HCT116 (cell line): Measurements from ENCODE around the gene MDFIC2. TPM values are rescaled to one million over a fixed set of nuclear protein-coding genes. Genes with fewer than 3 reads are reported as not detected.

Experiments
- ATAC-seq: fragments of 200-7000 bp; cut with Tn5 transposase; 2 replicates; pipeline ENCODE4 v1.9.1; 2020; ENCODE audit warnings: mild to moderate bottlenecking, moderate library complexity
- BruUV-seq: library from RNA; stranded (reverse); fragments of 400-500 nt; replicated peaks from 2 replicates; lab custom pipeline; 2021; lab: Mats Ljungman, UMichigan
- CTCF ChIA-PET: fragments of 300-600 bp; sonication (Branson Sonifier 250); formaldehyde crosslinking; loops from one replicate; lab custom pipeline; 2021; ENCODE audit warnings: antibody characterized with exemption; lab: Charles Lee
- POLR2A ChIA-PET: fragments of 300-600, 350-600 bp; sonication (Branson Sonifier 250); formaldehyde crosslinking; loops from one replicate; lab custom pipeline; 2021; ENCODE audit warnings: antibody characterized with exemption; lab: Charles Lee
- RAD21 ChIA-PET, 2 experiments: fragments of 300-600 bp; sonication (Branson Sonifier 250); formaldehyde crosslinking; loops; one replicate each; lab custom pipeline; 2023; ENCODE audit warnings: low total read pairs in 2 of 2; ENCODE audit not compliant: uncharacterized antibody in 2 of 2, unreplicated experiment in 2 of 2, low non-redundant PET in 1 of 2; lab: Charles Lee
- DNase-seq: peaks from one replicate; pipeline ENCODE4 v3.0.0-alpha.2; 2010; ENCODE audit warnings: low read depth, low spot score
- H2AFZ ChIP-seq: fragments of 200-600 bp; shearing (Covaris generic), sonication (generic); 2 replicates; pipeline ENCODE4 v1.6.1; 2017; ENCODE audit warnings: low read depth, mixed run types, mixed read lengths, antibody characterized with exemption, low read length; ENCODE audit not compliant: poor library complexity, severe bottlenecking
- H3K27ac ChIP-seq: 2 replicates; pipeline ENCODE4 v1.5.1; 2012; ENCODE audit warnings: low read depth, low read length
- H3K27me3 ChIP-seq: fragments of 200-600 bp; sonication (generic); 2 replicates; pipeline ENCODE4 v1.6.1; 2016; ENCODE audit warnings: mixed run types, low read length, mixed read lengths; ENCODE audit not compliant: insufficient read depth
- H3K36me3 ChIP-seq, 2 experiments: fragments of 200-500 bp in 1 of 2; fragments of 200-600 bp in 1 of 2; sonication (Bioruptor generic) in 1 of 2; sonication (generic) in 1 of 2; 2 replicates each; pipeline versions ENCODE4 v1.5.1 to v1.6.1; 2014 to 2016; ENCODE audit warnings: low read length in 2 of 2, inconsistent platforms in 1 of 2, mixed read lengths in 1 of 2, mixed run types in 1 of 2; ENCODE audit not compliant: insufficient read depth in 2 of 2, control insufficient read depth in 1 of 2
- H3K4me1 ChIP-seq, 2 experiments: fragments of 200-600 bp in 1 of 2; sonication (generic) in 1 of 2; 2 replicates each; pipeline versions ENCODE4 v1.5.1 to v1.6.1; 2012 to 2017; ENCODE audit warnings: low read length in 2 of 2, inconsistent platforms in 1 of 2, mild to moderate bottlenecking in 1 of 2, mixed read lengths in 1 of 2, mixed run types in 1 of 2, moderate library complexity in 1 of 2; ENCODE audit not compliant: insufficient read depth in 2 of 2, control insufficient read depth in 1 of 2
- H3K4me2 ChIP-seq: fragments of 200-600 bp; sonication (generic); 2 replicates; pipeline ENCODE4 v1.6.1; 2017; ENCODE audit warnings: mixed run types, low read length, mixed read lengths
- H3K4me3 ChIP-seq, 2 experiments: fragments of 200-600 bp in 1 of 2; sonication (generic) in 1 of 2; replicated peaks in 1 of 2; 2 replicates each; pipeline ENCODE4 v1.5.1; 2011 to 2016; ENCODE audit warnings: low read length in 2 of 2, control low read depth in 1 of 2, low read depth in 1 of 2, mild to moderate bottlenecking in 1 of 2, mixed read lengths in 1 of 2, mixed run types in 1 of 2
- H3K79me2 ChIP-seq: fragments of 200-600 bp; sonication (generic); 2 replicates; pipeline ENCODE4 v1.6.1; 2017; ENCODE audit warnings: mild to moderate bottlenecking, mixed run types, low read length, moderate library complexity, mixed read lengths; ENCODE audit not compliant: insufficient read depth
- H3K9ac ChIP-seq: fragments of 200-600 bp; sonication (generic); 2 replicates; pipeline ENCODE4 v1.6.1; 2016; ENCODE audit warnings: low read length, mixed read lengths
- H3K9me2 ChIP-seq: fragments of 200-600 bp; sonication (generic), shearing (Covaris generic); 2 replicates; pipeline ENCODE4 v1.6.1; 2017; ENCODE audit warnings: mixed run types, mild to moderate bottlenecking, moderate library complexity; ENCODE audit not compliant: insufficient read depth
- H3K9me3 ChIP-seq, 2 experiments: fragments of 200-500 bp in 1 of 2; fragments of 200-600 bp in 1 of 2; sonication (Bioruptor generic) in 1 of 2; sonication (generic) in 1 of 2; 2 replicates each; pipeline ENCODE4 v1.6.1; 2014 to 2017; ENCODE audit warnings: low read length in 2 of 2, mixed read lengths in 2 of 2, inconsistent platforms in 1 of 2, low read depth in 1 of 2, mild to moderate bottlenecking in 1 of 2, mixed run types in 1 of 2, moderate library complexity in 1 of 2; ENCODE audit not compliant: control insufficient read depth in 1 of 2, insufficient read depth in 1 of 2
- H4K20me1 ChIP-seq: fragments of 200-600 bp; sonication (generic), shearing (Covaris generic); 2 replicates; pipeline ENCODE4 v1.6.1; 2017; ENCODE audit warnings: mixed run types, mild to moderate bottlenecking, moderate library complexity; ENCODE audit not compliant: insufficient read depth
- CEBPB ChIP-seq: IDR thresholded peaks from 2 replicates; pipeline ENCODE4 v1.6.1; 2012; ENCODE audit warnings: low read depth
- EGR1 ChIP-seq: IDR thresholded peaks from 2 replicates; pipeline ENCODE4 v1.6.1; 2012; ENCODE audit warnings: low read depth
- EZH2phosphoT487 ChIP-seq: fragments of 200-600 bp; IDR thresholded peaks from 2 replicates; pipeline ENCODE4 v1.6.1; 2018; ENCODE audit warnings: antibody characterized with exemption, borderline replicate concordance
- JUND ChIP-seq: IDR thresholded peaks from 2 replicates; pipeline ENCODE4 v1.6.1; 2012
- POLR2A ChIP-seq: IDR thresholded peaks from 2 replicates; pipeline ENCODE4 v1.7.0; 2011; ENCODE audit warnings: borderline replicate concordance; ENCODE audit not compliant: insufficient read depth, insufficient read length; ENCODE audit errors: extremely low read depth
- RAD21 ChIP-seq: IDR thresholded peaks from 2 replicates; pipeline ENCODE4 v1.6.1; 2012; ENCODE audit warnings: low read depth, mild to moderate bottlenecking
- SRF ChIP-seq: IDR thresholded peaks from 2 replicates; pipeline ENCODE4 v1.6.1; 2012; ENCODE audit warnings: low read depth
- YY1 ChIP-seq: IDR thresholded peaks from 2 replicates; pipeline ENCODE4 v1.6.1; 2011; ENCODE audit warnings: low read length, low read depth, moderate library complexity, mild to moderate bottlenecking; ENCODE audit not compliant: insufficient replicate concordance; ENCODE audit errors: extremely low read depth
- intact Hi-C: fragments of 100-400 bp; cut with micrococcal nuclease; formaldehyde crosslinking; loops from 2 replicates; pipeline ENCODE4 v1.10.0; 2022
- total RNA-seq: library from RNA; stranded (reverse); gene quantifications from one replicate; pipeline ENCODE4 v1.2.1, GENCODE V29; 2021; ENCODE audit not compliant: unreplicated experiment
- TF ChIP-seq, protein P1 (sequence below): IDR thresholded peaks from 2 replicates; pipeline ENCODE4 v1.6.1; 2011; ENCODE audit warnings: mild to moderate bottlenecking, low read length, moderate library complexity; ENCODE audit not compliant: insufficient replicate concordance; ENCODE audit errors: extremely low read depth
- TF ChIP-seq, protein P2 (sequence below), 3 experiments: fragments of 200-600 bp in 1 of 3; sonication (generic) in 1 of 3; IDR thresholded peaks in 2 of 3; conservative IDR thresholded peaks in 1 of 3; 2 replicates each; pipeline ENCODE4 v1.5.1; 2012 to 2017; ENCODE audit warnings: low read depth in 2 of 3, low read length in 2 of 3, antibody characterized with exemption in 1 of 3, borderline replicate concordance in 1 of 3, control low read depth in 1 of 3, mild to moderate bottlenecking in 1 of 3, mixed read lengths in 1 of 3, mixed run types in 1 of 3, moderate library complexity in 1 of 3; ENCODE audit not compliant: insufficient read depth in 1 of 3
- TF ChIP-seq, protein P3 (sequence below): IDR thresholded peaks from 2 replicates; pipeline ENCODE4 v1.6.1; 2012
- TF ChIP-seq, protein P4 (sequence below): IDR thresholded peaks from 2 replicates; pipeline ENCODE4 v1.6.1; 2012

The MDFIC2 gene
- total RNA-seq, 1 experiment from 2014 or later, result not detected

DNA sequence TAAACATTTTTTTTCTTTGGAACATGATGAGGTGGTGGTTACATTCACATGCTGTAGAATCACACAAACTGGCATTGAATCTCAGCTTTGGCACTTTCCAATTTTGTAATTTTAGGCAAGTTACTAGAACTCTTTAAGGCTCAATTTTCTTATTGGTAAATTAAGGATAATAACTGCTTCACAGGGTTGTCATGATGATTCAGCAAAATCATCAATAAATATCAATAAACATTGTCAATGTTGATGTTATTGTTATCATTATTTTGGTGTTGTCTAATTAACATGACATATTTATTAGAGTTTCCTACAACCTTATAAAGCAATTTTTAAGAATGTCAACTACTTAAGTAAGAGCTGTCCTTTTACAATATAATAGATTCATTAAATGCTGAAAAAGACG lies 1.6 kb downstream of the MDFIC2 start:
- POLR2A ChIA-PET, result no interaction called here
- RAD21 ChIA-PET, result no interaction called here
- CTCF ChIA-PET, result no interaction called here
- no TSS peak for BruUV-seq
- Histone ChIP-seq H3K79me2 (no peaks in the 10 kb centered on the region), H3K4me1 (no peaks in the 10 kb centered on the region), H3K4me3 (no peak overlapping the region), H3K4me2 (no peak overlapping the region), H3K9me2 (no peaks in the 10 kb centered on the region), H4K20me1 (no peaks in the 10 kb centered on the region), H3K36me3 (no peaks in the 10 kb centered on the region), H3K9ac (no peak overlapping the region), H2AFZ (no peak overlapping the region), H3K9me3 (peaks cover 0 to 8% of the 10 kb centered on the region in 2 experiments; a peak in 2 of 4 replicates), H3K27ac (no peak overlapping the region), H3K27me3 (no peaks in the 10 kb centered on the region)
- ATAC-seq, result no peak
- intact Hi-C loops, result no loop called here
- TF ChIP-seq POLR2A, result no peak
- no peak for TF ChIP-seq RAD21
- TF ChIP-seq, protein P1, sequence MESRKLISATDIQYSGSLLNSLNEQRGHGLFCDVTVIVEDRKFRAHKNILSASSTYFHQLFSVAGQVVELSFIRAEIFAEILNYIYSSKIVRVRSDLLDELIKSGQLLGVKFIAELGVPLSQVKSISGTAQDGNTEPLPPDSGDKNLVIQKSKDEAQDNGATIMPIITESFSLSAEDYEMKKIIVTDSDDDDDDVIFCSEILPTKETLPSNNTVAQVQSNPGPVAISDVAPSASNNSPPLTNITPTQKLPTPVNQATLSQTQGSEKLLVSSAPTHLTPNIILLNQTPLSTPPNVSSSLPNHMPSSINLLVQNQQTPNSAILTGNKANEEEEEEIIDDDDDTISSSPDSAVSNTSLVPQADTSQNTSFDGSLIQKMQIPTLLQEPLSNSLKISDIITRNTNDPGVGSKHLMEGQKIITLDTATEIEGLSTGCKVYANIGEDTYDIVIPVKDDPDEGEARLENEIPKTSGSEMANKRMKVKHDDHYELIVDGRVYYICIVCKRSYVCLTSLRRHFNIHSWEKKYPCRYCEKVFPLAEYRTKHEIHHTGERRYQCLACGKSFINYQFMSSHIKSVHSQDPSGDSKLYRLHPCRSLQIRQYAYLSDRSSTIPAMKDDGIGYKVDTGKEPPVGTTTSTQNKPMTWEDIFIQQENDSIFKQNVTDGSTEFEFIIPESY, result no peak
- TF ChIP-seq, protein P2, sequence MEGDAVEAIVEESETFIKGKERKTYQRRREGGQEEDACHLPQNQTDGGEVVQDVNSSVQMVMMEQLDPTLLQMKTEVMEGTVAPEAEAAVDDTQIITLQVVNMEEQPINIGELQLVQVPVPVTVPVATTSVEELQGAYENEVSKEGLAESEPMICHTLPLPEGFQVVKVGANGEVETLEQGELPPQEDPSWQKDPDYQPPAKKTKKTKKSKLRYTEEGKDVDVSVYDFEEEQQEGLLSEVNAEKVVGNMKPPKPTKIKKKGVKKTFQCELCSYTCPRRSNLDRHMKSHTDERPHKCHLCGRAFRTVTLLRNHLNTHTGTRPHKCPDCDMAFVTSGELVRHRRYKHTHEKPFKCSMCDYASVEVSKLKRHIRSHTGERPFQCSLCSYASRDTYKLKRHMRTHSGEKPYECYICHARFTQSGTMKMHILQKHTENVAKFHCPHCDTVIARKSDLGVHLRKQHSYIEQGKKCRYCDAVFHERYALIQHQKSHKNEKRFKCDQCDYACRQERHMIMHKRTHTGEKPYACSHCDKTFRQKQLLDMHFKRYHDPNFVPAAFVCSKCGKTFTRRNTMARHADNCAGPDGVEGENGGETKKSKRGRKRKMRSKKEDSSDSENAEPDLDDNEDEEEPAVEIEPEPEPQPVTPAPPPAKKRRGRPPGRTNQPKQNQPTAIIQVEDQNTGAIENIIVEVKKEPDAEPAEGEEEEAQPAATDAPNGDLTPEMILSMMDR (IDR thresholded peaks at IDR 0.05 in 2 of 3, conservative IDR thresholded peaks at IDR 0.05 in 1 of 3; ENCODE audit: borderline replicate concordance in 1 of 3, insufficient read depth in 1 of 3, low read depth in 2 of 3, low read length in 2 of 3), result no peak
- no peak for TF ChIP-seq YY1
- no peak for TF ChIP-seq EGR1
- no peak for TF ChIP-seq EZH2phosphoT487
- TF ChIP-seq JUND, result no peak
- TF ChIP-seq, protein P3, sequence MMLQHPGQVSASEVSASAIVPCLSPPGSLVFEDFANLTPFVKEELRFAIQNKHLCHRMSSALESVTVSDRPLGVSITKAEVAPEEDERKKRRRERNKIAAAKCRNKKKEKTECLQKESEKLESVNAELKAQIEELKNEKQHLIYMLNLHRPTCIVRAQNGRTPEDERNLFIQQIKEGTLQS, result no peak
- TF ChIP-seq, protein P4, sequence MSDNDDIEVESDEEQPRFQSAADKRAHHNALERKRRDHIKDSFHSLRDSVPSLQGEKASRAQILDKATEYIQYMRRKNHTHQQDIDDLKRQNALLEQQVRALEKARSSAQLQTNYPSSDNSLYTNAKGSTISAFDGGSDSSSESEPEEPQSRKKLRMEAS, result no peak
- TF ChIP-seq SRF, result no peak
- TF ChIP-seq CEBPB, result no peak
- no peak for DNase-seq
